Measurements from ENCODE around the gene PRND. TPM values are rescaled to one million over a fixed set of nuclear protein-coding genes. Genes with fewer than 3 reads are reported as not detected.

PRND gene
- total and polyA plus RNA-seq, 2 of the 8 experiments (the other 6 are each of a cell fraction or from before 2014, with no cell fraction given): 0.09 to 0.11 TPM

DNA sequence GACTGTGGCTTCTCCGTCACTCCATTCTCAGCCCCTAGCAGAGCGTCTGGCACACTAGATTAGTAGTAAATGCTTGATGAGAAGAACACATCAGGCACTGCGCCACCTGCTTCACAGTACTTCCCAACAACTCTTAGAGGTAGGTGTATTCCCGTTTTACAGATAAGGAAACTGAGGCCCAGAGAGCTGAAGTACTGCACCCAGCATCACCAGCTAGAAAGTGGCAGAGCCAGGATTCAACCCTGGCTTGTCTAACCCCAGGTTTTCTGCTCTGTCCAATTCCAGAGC lies 3.5 kb downstream of the PRND start (continued):
- TF ChIP-seq, protein P1, sequence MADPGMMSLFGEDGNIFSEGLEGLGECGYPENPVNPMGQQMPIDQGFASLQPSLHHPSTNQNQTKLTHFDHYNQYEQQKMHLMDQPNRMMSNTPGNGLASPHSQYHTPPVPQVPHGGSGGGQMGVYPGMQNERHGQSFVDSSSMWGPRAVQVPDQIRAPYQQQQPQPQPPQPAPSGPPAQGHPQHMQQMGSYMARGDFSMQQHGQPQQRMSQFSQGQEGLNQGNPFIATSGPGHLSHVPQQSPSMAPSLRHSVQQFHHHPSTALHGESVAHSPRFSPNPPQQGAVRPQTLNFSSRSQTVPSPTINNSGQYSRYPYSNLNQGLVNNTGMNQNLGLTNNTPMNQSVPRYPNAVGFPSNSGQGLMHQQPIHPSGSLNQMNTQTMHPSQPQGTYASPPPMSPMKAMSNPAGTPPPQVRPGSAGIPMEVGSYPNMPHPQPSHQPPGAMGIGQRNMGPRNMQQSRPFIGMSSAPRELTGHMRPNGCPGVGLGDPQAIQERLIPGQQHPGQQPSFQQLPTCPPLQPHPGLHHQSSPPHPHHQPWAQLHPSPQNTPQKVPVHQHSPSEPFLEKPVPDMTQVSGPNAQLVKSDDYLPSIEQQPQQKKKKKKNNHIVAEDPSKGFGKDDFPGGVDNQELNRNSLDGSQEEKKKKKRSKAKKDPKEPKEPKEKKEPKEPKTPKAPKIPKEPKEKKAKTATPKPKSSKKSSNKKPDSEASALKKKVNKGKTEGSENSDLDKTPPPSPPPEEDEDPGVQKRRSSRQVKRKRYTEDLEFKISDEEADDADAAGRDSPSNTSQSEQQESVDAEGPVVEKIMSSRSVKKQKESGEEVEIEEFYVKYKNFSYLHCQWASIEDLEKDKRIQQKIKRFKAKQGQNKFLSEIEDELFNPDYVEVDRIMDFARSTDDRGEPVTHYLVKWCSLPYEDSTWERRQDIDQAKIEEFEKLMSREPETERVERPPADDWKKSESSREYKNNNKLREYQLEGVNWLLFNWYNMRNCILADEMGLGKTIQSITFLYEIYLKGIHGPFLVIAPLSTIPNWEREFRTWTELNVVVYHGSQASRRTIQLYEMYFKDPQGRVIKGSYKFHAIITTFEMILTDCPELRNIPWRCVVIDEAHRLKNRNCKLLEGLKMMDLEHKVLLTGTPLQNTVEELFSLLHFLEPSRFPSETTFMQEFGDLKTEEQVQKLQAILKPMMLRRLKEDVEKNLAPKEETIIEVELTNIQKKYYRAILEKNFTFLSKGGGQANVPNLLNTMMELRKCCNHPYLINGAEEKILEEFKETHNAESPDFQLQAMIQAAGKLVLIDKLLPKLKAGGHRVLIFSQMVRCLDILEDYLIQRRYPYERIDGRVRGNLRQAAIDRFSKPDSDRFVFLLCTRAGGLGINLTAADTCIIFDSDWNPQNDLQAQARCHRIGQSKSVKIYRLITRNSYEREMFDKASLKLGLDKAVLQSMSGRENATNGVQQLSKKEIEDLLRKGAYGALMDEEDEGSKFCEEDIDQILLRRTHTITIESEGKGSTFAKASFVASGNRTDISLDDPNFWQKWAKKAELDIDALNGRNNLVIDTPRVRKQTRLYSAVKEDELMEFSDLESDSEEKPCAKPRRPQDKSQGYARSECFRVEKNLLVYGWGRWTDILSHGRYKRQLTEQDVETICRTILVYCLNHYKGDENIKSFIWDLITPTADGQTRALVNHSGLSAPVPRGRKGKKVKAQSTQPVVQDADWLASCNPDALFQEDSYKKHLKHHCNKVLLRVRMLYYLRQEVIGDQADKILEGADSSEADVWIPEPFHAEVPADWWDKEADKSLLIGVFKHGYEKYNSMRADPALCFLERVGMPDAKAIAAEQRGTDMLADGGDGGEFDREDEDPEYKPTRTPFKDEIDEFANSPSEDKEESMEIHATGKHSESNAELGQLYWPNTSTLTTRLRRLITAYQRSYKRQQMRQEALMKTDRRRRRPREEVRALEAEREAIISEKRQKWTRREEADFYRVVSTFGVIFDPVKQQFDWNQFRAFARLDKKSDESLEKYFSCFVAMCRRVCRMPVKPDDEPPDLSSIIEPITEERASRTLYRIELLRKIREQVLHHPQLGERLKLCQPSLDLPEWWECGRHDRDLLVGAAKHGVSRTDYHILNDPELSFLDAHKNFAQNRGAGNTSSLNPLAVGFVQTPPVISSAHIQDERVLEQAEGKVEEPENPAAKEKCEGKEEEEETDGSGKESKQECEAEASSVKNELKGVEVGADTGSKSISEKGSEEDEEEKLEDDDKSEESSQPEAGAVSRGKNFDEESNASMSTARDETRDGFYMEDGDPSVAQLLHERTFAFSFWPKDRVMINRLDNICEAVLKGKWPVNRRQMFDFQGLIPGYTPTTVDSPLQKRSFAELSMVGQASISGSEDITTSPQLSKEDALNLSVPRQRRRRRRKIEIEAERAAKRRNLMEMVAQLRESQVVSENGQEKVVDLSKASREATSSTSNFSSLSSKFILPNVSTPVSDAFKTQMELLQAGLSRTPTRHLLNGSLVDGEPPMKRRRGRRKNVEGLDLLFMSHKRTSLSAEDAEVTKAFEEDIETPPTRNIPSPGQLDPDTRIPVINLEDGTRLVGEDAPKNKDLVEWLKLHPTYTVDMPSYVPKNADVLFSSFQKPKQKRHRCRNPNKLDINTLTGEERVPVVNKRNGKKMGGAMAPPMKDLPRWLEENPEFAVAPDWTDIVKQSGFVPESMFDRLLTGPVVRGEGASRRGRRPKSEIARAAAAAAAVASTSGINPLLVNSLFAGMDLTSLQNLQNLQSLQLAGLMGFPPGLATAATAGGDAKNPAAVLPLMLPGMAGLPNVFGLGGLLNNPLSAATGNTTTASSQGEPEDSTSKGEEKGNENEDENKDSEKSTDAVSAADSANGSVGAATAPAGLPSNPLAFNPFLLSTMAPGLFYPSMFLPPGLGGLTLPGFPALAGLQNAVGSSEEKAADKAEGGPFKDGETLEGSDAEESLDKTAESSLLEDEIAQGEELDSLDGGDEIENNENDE (IDR thresholded peaks at IDR 0.05; ENCODE audit: insufficient replicate concordance, low read length): no peak
- TF ChIP-seq POLR2A (IDR thresholded peaks at IDR 0.05; ENCODE audit: control extremely low read depth in 1 of 2, low read depth in 2 of 2, low read length in 2 of 2): no peak
- TF ChIP-seq ASH2L (IDR thresholded peaks at IDR 0.05; ENCODE audit: low read length): no peak
- no peak for TF ChIP-seq SUZ12 (IDR thresholded peaks at IDR 0.05; ENCODE audit: low read length)
- TF ChIP-seq GTF2F1 (IDR thresholded peaks at IDR 0.05; ENCODE audit: borderline replicate concordance, low read depth, low read length): no peak
